GM06990 (cell line): ENCODE data around the gene PERM1.

ENCODE experiments used
- DNase-seq: peaks from one replicate; pipeline ENCODE4 v3.0.0-alpha.2; 2011; ENCODE audit not compliant: insufficient read length; ENCODE audit errors: extremely low read depth
- H3K27me3 ChIP-seq: replicated peaks from 2 replicates; pipeline ENCODE4 v1.6.0; 2011; ENCODE audit warnings: low read length; ENCODE audit not compliant: control insufficient read depth, insufficient read depth
- H3K36me3 ChIP-seq: 2 replicates; pipeline ENCODE4 v1.5.1; 2011; ENCODE audit warnings: low read length; ENCODE audit not compliant: control insufficient read depth, insufficient read depth
- H3K4me3 ChIP-seq: replicated peaks from 2 replicates; pipeline ENCODE4 v1.5.1; 2011; ENCODE audit warnings: low read depth, mild to moderate bottlenecking, control low read depth, low read length
- CTCF ChIP-seq: IDR thresholded peaks from 2 replicates; pipeline ENCODE4 v1.5.1; 2011; ENCODE audit warnings: low read length, control low read depth, mild to moderate bottlenecking, inconsistent platforms; ENCODE audit not compliant: insufficient read depth, poor library complexity, severe bottlenecking

The PERM1 gene

GRCh38 chr1:959731-960362, 22.0 kb downstream of the PERM1 start:
- H3K27me3 ChIP-seq = no peaks in the 10 kb centered on the region
- H3K36me3 ChIP-seq = peaks cover 14% of the 10 kb centered on the region
- DNase-seq = no peak
- peak overlapping the region; percentile 70 for H3K4me3 ChIP-seq
- TF ChIP-seq CTCF = no peak

- DNase-seq = peak; percentile 91
- H3K36me3 ChIP-seq = peaks cover 16% of the 10 kb centered on the region
- TF ChIP-seq CTCF = no peak
- H3K27me3 ChIP-seq = no peaks in the 10 kb centered on the region
- H3K4me3 ChIP-seq = peak within 1 kb of the TSS; percentile 100
These were observed 22.8 kb downstream of the PERM1 start, which contains the start of gene NOC2L for GRCh38 chr1:958823-959730. Gene NOC2L (minus strand): TSS chr1:959256. CDS start chr1:959240, 16 bp downstream.

- no peak for TF ChIP-seq CTCF
- DNase-seq = no peak
- Histone ChIP-seq H3K36me3 (peaks cover 32% of the 10 kb centered on the region), H3K27me3 (no peaks in the 10 kb centered on the region), H3K4me3 (no peak overlapping the region)
These were observed 25.3 kb downstream of the PERM1 start for GRCh38 chr1:956636-957035.

GRCh38 chr1:955474-955873, 26.4 kb downstream of the PERM1 start:
- no peak for DNase-seq
- TF ChIP-seq CTCF = no peak
- H3K4me3 ChIP-seq = no peak overlapping the region
- H3K36me3 ChIP-seq = peaks cover 37% of the 10 kb centered on the region
- H3K27me3 ChIP-seq = no peaks in the 10 kb centered on the region

GRCh38 chr1:954927-955326, 27.0 kb downstream of the PERM1 start:
- no peak for TF ChIP-seq CTCF
- H3K4me3 ChIP-seq = no peak overlapping the region
- H3K27me3 ChIP-seq = no peaks in the 10 kb centered on the region
- peaks cover 42% of the 10 kb centered on the region for H3K36me3 ChIP-seq
- DNase-seq = no peak
